ENCODE measurements around the gene DUOX2. TPM values are rescaled to one million over a fixed set of nuclear protein-coding genes. Genes with fewer than 3 reads are reported as not detected.

The DUOX2 gene
- total and polyA plus RNA-seq, 2 of the 8 experiments (the other 6 are each of a cell fraction or from before 2014, with no cell fraction given) = 0.08 TPM; not detected in 1

GRCh38 chr15:45106002-45106790 is 7.8 kb downstream of the DUOX2 start:
- H3K4me1 ChIP-seq (replicated peaks in 1 of 4; ENCODE audit: control insufficient read depth in 3 of 4, insufficient read depth in 4 of 4, low read length in 3 of 4) = peaks cover 0 to 6% (median 2%) of the 10 kb centered on the region in 4 experiments; a peak in 5 of 7 replicates
- no peak overlapping the region for H2BK120ac ChIP-seq (replicated peaks; ENCODE audit: low read depth, low read length)
- POLR2A ChIA-PET (ENCODE audit: partially characterized antibody) = no interaction called here
- peaks cover 17 to 31% (median 26%) of the 10 kb centered on the region in 4 experiments for H3K27me3 ChIP-seq (replicated peaks in 1 of 4; ENCODE audit: control insufficient read depth in 3 of 4, extremely low read depth in 1 of 4, insufficient read depth in 3 of 4, low read length in 3 of 4)
- FAIRE-seq (no peak), DNase-seq (ENCODE audit: low read depth in 1 of 2, low spot score in 2 of 2) (no peak)
- H3K9me3 ChIP-seq (ENCODE audit: insufficient read depth in 2 of 2, low read depth in 1 of 2, low read length in 1 of 2) = no peaks in the 10 kb centered on the region
- H2BK5ac ChIP-seq (ENCODE audit: low read depth, low read length) = no peak overlapping the region
- H3K79me1 ChIP-seq (ENCODE audit: low read depth, low read length) = no peaks in the 10 kb centered on the region
- H3K23ac ChIP-seq (ENCODE audit: insufficient read length) = no peak overlapping the region
- 80% methylated on average over 15 of the region's 15 CpGs; no CpG with 5 or more reads in 1 of the 2 experiments for WGBS, 2 experiments (ENCODE audit: extremely low coverage in 1 of 2, insufficient coverage in 1 of 2, insufficient read length in 1 of 2, insufficient replicate concordance in 2 of 2, low coverage in 1 of 2, low lambda C conversion rate in 2 of 2, missing lambda C conversion rate in 1 of 2)
- H4K91ac ChIP-seq (replicated peaks; ENCODE audit: insufficient read length, low read length) = no peak overlapping the region
- H3K18ac ChIP-seq (ENCODE audit: extremely low read depth, low read length) = no peak overlapping the region
- peaks cover 0 to 2% of the 10 kb centered on the region in 2 experiments for H4K20me1 ChIP-seq (replicated peaks in 1 of 2; ENCODE audit: control insufficient read depth in 1 of 2, insufficient read depth in 2 of 2, low read length in 2 of 2)
- no peak overlapping the region for H2BK20ac ChIP-seq (ENCODE audit: low read length)
- no peak overlapping the region for H3K4me2 ChIP-seq (ENCODE audit: insufficient read depth in 1 of 2, low read depth in 2 of 2, low read length in 2 of 2)
- CTCF ChIA-PET (ENCODE audit: partially characterized antibody) = interaction anchor here (0.6 to 3.3 kb wide), 7 partner anchors 8 to 253 kb away, joined by 3 to 29 read pairs (median 4); no protein-coding TSS in a partner anchor
- H3K36me3 ChIP-seq (ENCODE audit: control insufficient read depth in 2 of 4, insufficient read depth in 4 of 4, low read length in 3 of 4) = no peaks in the 10 kb centered on the region
- no peak overlapping the region for H2AFZ ChIP-seq (ENCODE audit: low read length)
- no peak overlapping the region for H3K27ac ChIP-seq (ENCODE audit: low read depth, low read length)
- H3K14ac ChIP-seq (ENCODE audit: insufficient read length) = no peak overlapping the region
- H2BK15ac ChIP-seq (ENCODE audit: low read length) = no peak overlapping the region
- no peak overlapping the region for H4K5ac ChIP-seq (ENCODE audit: insufficient read length, low read depth, low read length)
- no peaks in the 10 kb centered on the region; the same call in 1 of the 2 replicates for H3K23me2 ChIP-seq (ENCODE audit: low read depth, low read length)
- H3K9ac ChIP-seq (replicated peaks in 1 of 4; ENCODE audit: extremely low read depth in 1 of 4, low read depth in 3 of 4, low read length in 3 of 4) = no peak overlapping the region
- no peak overlapping the region for H3K4me3 ChIP-seq (ENCODE audit: extremely low read depth in 1 of 4, insufficient read depth in 2 of 4, low read depth in 3 of 4, low read length in 4 of 4)
- H3K79me2 ChIP-seq (ENCODE audit: control insufficient read depth in 1 of 2, insufficient read depth in 2 of 2, low read length in 2 of 2) = no peaks in the 10 kb centered on the region
- H3K4ac ChIP-seq (replicated peaks; ENCODE audit: insufficient read length, low read depth, low read length) = no peak overlapping the region
- no peak overlapping the region for H3K56ac ChIP-seq (replicated peaks; ENCODE audit: insufficient read length, low read depth, low read length)
- no peak overlapping the region for H2AK5ac ChIP-seq (ENCODE audit: low read depth, low read length)
- no peak overlapping the region for H2BK12ac ChIP-seq (ENCODE audit: low read depth, low read length)
- no peak overlapping the region for H4K8ac ChIP-seq (ENCODE audit: extremely low read depth, insufficient read depth, low read length)
- TF ChIP-seq JUND (IDR thresholded peaks at IDR 0.05; ENCODE audit: low read length) (no peak), EGR1 (IDR thresholded peaks at IDR 0.05; ENCODE audit: borderline replicate concordance, low read depth, low read length) (no peak), NANOG (IDR thresholded peaks at IDR 0.05; ENCODE audit: insufficient read depth, low read depth, low read length, poor library complexity, severe bottlenecking) (no peak), ATF3 (IDR thresholded peaks at IDR 0.05; ENCODE audit: insufficient read depth, low read depth, low read length) (no peak), CTCF (IDR thresholded peaks at IDR 0.05; ENCODE audit: control extremely low read depth in 1 of 3, insufficient read depth in 1 of 3, low read depth in 1 of 3, low read length in 3 of 3) (no peak)
